Measurements from ENCODE around the gene BHLHE23.

GRCh38 chr20:63017826-63018411, 11.2 kb upstream of the BHLHE23 start:
- TF ChIP-seq EZH2 (IDR thresholded peaks at IDR 0.05; ENCODE audit: borderline replicate concordance, low read depth, low read length, severe bottlenecking): no peak
- TF ChIP-seq, protein P1, sequence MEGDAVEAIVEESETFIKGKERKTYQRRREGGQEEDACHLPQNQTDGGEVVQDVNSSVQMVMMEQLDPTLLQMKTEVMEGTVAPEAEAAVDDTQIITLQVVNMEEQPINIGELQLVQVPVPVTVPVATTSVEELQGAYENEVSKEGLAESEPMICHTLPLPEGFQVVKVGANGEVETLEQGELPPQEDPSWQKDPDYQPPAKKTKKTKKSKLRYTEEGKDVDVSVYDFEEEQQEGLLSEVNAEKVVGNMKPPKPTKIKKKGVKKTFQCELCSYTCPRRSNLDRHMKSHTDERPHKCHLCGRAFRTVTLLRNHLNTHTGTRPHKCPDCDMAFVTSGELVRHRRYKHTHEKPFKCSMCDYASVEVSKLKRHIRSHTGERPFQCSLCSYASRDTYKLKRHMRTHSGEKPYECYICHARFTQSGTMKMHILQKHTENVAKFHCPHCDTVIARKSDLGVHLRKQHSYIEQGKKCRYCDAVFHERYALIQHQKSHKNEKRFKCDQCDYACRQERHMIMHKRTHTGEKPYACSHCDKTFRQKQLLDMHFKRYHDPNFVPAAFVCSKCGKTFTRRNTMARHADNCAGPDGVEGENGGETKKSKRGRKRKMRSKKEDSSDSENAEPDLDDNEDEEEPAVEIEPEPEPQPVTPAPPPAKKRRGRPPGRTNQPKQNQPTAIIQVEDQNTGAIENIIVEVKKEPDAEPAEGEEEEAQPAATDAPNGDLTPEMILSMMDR (IDR thresholded peaks at IDR 0.05; ENCODE audit: borderline replicate concordance, extremely low read depth, low read length, poor library complexity, severe bottlenecking): no peak
